ENCODE measurements around the gene NET1. TPM values are rescaled to one million over a fixed set of nuclear protein-coding genes. Genes with fewer than 3 reads are reported as not detected.

NET1 gene
- polyA plus RNA-seq, 1 donor = 122 TPM

DNA sequence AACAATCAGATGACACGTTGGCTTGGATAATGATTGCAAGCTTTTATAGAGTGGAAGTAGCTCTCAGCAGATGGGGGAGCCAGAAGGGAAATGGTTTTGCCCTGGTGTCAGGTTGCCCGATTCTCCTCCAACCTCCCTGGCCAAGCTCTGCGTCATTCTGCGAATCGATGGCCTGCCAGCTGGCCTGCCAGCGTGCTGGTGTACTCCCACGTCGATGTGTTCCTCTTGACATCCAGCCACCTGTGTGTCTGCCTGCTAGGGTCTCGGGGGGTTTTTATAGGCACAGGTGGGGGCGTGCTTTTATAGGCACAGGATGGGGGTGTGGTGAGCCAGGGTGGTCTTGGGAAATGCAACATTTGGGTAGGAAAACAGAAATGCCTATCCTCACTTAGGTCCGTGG is 4.6 kb downstream of the NET1 start:
- Histone ChIP-seq H3K36me3 (ENCODE audit: control insufficient read depth, insufficient read depth, low read length) (no peaks in the 10 kb centered on the region), H3K27me3 (ENCODE audit: control insufficient read depth, insufficient read depth, low read length) (no peaks in the 10 kb centered on the region), H3K4me3 (ENCODE audit: low read length) (no peak overlapping the region), H3K9me3 (ENCODE audit: control insufficient read depth, low read depth, low read length) (no peaks in the 10 kb centered on the region), H3K27ac (ENCODE audit: low read length) (no peak overlapping the region), H3K4me1 (ENCODE audit: control insufficient read depth, insufficient read depth, low read length) (peaks cover 2% of the 10 kb centered on the region)
- no peak for DNase-seq
- no CpG with 5 or more reads among the region's 11 CpGs for WGBS (ENCODE audit: insufficient coverage, low lambda C conversion rate)

DNA sequence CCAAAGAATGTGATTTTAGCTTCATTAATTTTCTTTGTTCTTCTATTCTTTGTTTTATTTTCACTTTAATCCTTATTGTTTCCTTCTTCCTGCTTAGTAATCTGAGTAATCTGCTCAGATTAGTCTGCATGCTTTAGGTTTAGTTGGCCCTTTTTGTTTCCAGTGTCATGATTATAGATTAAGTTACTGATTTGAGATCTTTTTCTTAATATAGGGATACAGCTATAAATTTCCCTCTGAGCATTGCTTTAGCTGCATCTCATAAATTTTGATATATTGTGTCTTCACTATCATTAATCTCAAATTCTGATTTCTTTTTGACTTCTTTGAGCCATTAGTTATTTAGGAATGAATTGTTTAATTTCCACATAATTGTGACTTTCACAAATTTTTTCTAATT is 6.2 kb downstream of the NET1 start:
- no peaks in the 10 kb centered on the region for H3K27me3 ChIP-seq (ENCODE audit: control insufficient read depth, insufficient read depth, low read length)

GRCh38 chr10:5419466-5420094 is 7.2 kb downstream of the NET1 start:
- H3K27ac ChIP-seq (ENCODE audit: low read length) = no peak overlapping the region
- no peaks in the 10 kb centered on the region for H3K9me3 ChIP-seq (ENCODE audit: control insufficient read depth, low read depth, low read length)
- no peaks in the 10 kb centered on the region for H3K4me1 ChIP-seq (ENCODE audit: control insufficient read depth, insufficient read depth, low read length)
- H3K36me3 ChIP-seq (ENCODE audit: control insufficient read depth, insufficient read depth, low read length) = no peaks in the 10 kb centered on the region
- no peak for DNase-seq
- H3K4me3 ChIP-seq (ENCODE audit: low read length) = no peak overlapping the region
- H3K27me3 ChIP-seq (ENCODE audit: control insufficient read depth, insufficient read depth, low read length) = no peaks in the 10 kb centered on the region
- no CpG with 5 or more reads among the region's 3 CpGs for WGBS (ENCODE audit: insufficient coverage, low lambda C conversion rate)

More for the DNA sequence above, 6.2 kb downstream of the NET1 start:
- Histone ChIP-seq H3K36me3 (ENCODE audit: control insufficient read depth, insufficient read depth, low read length) (no peaks in the 10 kb centered on the region), H3K9me3 (ENCODE audit: control insufficient read depth, low read depth, low read length) (no peaks in the 10 kb centered on the region), H3K27ac (ENCODE audit: low read length) (no peak overlapping the region), H3K4me1 (ENCODE audit: control insufficient read depth, insufficient read depth, low read length) (no peaks in the 10 kb centered on the region), H3K4me3 (ENCODE audit: low read length) (no peak overlapping the region)
- no peak for DNase-seq

DNA sequence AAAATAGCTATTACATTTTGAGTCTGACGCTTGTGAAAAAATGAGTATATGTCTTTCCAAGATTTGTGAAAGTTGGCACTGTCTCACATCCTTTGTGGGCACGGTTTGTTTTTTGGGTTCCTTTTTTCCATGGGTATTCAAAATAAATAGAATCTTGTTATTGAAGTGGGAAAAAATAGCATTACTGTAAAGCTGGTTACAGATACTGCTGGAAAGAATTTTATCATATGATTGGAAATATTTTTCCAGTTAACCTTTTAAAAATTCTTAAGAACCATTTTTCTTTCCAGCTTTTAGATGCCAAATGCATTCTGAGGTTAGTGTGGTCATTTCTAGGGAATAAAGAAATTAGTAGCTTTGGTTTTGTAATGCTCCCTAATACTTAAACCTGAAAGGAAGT is 11.4 kb downstream of the NET1 start:
- H3K9me3 ChIP-seq (ENCODE audit: control insufficient read depth, low read depth, low read length) = no peaks in the 10 kb centered on the region
- H3K36me3 ChIP-seq (ENCODE audit: control insufficient read depth, insufficient read depth, low read length) = no peaks in the 10 kb centered on the region
- no peaks in the 10 kb centered on the region for H3K4me1 ChIP-seq (ENCODE audit: control insufficient read depth, insufficient read depth, low read length)
- DNase-seq = no peak
- 100% methylated on average over 1 of the region's 2 CpGs for WGBS (ENCODE audit: insufficient coverage, low lambda C conversion rate)
- no peak overlapping the region for H3K4me3 ChIP-seq (ENCODE audit: low read length)
- H3K27ac ChIP-seq (ENCODE audit: low read length) = no peak overlapping the region
- no peaks in the 10 kb centered on the region for H3K27me3 ChIP-seq (ENCODE audit: control insufficient read depth, insufficient read depth, low read length)

DNA sequence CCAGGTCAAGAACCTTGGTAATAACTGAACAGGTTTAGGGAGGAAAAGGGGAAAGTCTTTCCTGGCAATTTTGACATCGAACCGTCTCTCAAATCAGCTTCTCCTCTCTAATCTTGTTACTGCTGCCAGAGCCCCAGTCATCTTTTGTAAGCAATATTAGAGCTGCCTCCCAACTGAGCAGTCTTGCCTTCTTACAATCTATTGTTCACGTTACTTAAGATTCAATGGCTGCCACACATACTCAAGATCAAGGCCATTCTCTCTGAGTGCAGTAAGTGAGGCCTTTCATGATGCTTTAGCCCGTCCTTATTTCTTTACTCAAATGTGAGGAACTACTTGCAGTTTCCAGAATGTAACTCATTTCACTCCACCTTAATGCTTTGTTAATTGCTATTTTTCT is 12.4 kb downstream of the NET1 start:
- no CpG with 5 or more reads among the region's 4 CpGs for WGBS (ENCODE audit: insufficient coverage, low lambda C conversion rate)
- H3K9me3 ChIP-seq (ENCODE audit: control insufficient read depth, low read depth, low read length) = no peaks in the 10 kb centered on the region
- H3K27ac ChIP-seq (ENCODE audit: low read length) = no peak overlapping the region
- DNase-seq = no peak
- H3K4me1 ChIP-seq (ENCODE audit: control insufficient read depth, insufficient read depth, low read length) = no peaks in the 10 kb centered on the region
- H3K36me3 ChIP-seq (ENCODE audit: control insufficient read depth, insufficient read depth, low read length) = no peaks in the 10 kb centered on the region
- no peak overlapping the region for H3K4me3 ChIP-seq (ENCODE audit: low read length)
- no peaks in the 10 kb centered on the region for H3K27me3 ChIP-seq (ENCODE audit: control insufficient read depth, insufficient read depth, low read length)

- H3K27me3 ChIP-seq (ENCODE audit: control insufficient read depth, insufficient read depth, low read length) = no peaks in the 10 kb centered on the region
- H3K4me1 ChIP-seq (ENCODE audit: control insufficient read depth, insufficient read depth, low read length) = no peaks in the 10 kb centered on the region
- no peak overlapping the region for H3K27ac ChIP-seq (ENCODE audit: low read length)
- DNase-seq = no peak
- no peaks in the 10 kb centered on the region for H3K36me3 ChIP-seq (ENCODE audit: control insufficient read depth, insufficient read depth, low read length)
- H3K9me3 ChIP-seq (ENCODE audit: control insufficient read depth, low read depth, low read length) = no peaks in the 10 kb centered on the region
- WGBS (ENCODE audit: insufficient coverage, low lambda C conversion rate) = 69% methylated on average over 2 of the region's 2 CpGs
- H3K4me3 ChIP-seq (ENCODE audit: low read length) = no peak overlapping the region
Observed at GRCh38 chr10:5428133-5428532, 15.8 kb downstream of the NET1 start.

DNA sequence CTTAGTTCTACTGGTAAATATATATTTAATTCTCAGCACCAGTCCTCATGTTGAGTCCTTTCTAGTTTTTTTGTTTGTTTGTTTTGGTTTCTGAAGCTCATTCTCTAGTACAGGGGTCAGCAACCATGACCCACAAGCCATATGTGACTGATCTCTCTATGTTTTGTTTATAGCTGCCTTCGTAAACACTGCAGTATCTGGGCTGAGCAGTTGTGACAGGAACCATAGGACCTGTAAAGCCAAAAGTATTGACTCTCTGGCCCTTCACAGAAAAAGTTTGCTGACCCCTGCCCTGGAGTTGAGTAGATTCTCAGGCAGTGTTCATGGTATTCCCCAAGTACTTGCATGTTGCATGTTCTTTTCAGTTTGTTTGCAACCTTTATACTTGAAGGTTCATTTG is 20.8 kb downstream of the NET1 start:
- no peaks in the 10 kb centered on the region for H3K9me3 ChIP-seq (ENCODE audit: control insufficient read depth, low read depth, low read length)
- H3K36me3 ChIP-seq (ENCODE audit: control insufficient read depth, insufficient read depth, low read length) = no peaks in the 10 kb centered on the region
- peaks cover 2% of the 10 kb centered on the region for H3K4me1 ChIP-seq (ENCODE audit: control insufficient read depth, insufficient read depth, low read length)
- H3K4me3 ChIP-seq (ENCODE audit: low read length) = no peak overlapping the region
- no peaks in the 10 kb centered on the region for H3K27me3 ChIP-seq (ENCODE audit: control insufficient read depth, insufficient read depth, low read length)
- H3K27ac ChIP-seq (ENCODE audit: low read length) = no peak overlapping the region
- no CpG with 5 or more reads among the region's 1 CpG for WGBS (ENCODE audit: insufficient coverage, low lambda C conversion rate)
- no peak for DNase-seq

DNA sequence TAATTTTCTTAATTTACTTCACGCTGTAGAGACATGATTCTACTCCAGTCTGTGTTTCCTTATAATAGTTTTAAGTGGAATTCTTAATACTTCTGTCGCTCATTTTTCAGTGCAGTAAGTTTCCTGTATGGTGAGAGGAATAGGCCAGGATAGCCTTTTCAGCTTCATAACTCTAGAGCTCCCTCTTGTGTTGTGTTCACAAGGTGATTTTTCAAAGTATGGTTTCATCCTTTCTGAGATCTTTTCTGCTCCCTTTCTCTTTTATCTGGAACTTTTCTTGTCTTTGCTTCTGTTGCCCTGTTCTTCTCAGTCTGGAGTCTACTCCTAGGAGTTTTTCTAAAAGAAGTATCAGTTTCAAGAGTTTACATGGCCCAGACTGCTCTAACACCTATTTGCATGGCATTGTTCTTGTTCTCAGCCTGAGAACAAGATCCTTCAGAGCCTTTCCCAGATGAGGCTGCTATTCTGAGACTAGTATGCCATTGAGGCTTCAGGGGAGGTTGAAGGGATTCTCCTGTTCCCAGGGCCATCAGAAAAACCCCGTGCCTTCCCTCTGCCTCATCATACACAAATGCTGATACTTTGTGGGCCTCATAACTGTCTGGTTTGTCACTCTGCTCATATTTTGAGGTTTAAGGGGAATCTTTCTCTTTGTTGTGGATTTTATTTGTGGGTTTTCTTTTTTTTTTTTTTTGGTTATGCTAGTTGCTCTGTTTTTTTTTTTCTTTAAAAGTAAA is 21.8 kb downstream of the NET1 start:
- H3K27me3 ChIP-seq (ENCODE audit: control insufficient read depth, insufficient read depth, low read length) = no peaks in the 10 kb centered on the region
- no peaks in the 10 kb centered on the region for H3K9me3 ChIP-seq (ENCODE audit: control insufficient read depth, low read depth, low read length)
- no peak overlapping the region for H3K4me3 ChIP-seq (ENCODE audit: low read length)
- peaks cover 2% of the 10 kb centered on the region for H3K4me1 ChIP-seq (ENCODE audit: control insufficient read depth, insufficient read depth, low read length)
- H3K27ac ChIP-seq (ENCODE audit: low read length) = no peak overlapping the region
- H3K36me3 ChIP-seq (ENCODE audit: control insufficient read depth, insufficient read depth, low read length) = no peaks in the 10 kb centered on the region
- WGBS (ENCODE audit: insufficient coverage, low lambda C conversion rate) = no CpG with 5 or more reads among the region's 3 CpGs
- peak in 1 of 2 donors; percentile 44 for DNase-seq

DNA sequence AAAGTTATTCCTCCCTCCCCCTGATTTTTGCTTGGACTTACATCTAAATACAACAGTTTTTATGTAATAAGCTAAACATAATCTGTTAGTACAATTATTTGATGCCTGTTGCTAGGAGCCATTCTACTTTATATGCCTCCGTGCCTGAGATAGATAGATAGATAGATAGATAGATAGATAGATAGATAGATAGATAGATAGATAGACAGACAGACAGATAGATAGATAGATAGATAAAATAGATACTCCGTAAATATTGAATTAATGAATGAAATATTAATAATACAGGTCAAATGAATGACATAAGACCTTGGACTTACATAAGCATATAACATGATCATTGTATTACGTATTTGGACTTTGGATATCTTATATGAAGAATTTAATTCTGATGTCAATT is 23.0 kb downstream of the NET1 start:
- Histone ChIP-seq H3K36me3 (ENCODE audit: control insufficient read depth, insufficient read depth, low read length) (no peaks in the 10 kb centered on the region), H3K4me3 (ENCODE audit: low read length) (no peak overlapping the region), H3K27me3 (ENCODE audit: control insufficient read depth, insufficient read depth, low read length) (no peaks in the 10 kb centered on the region), H3K9me3 (ENCODE audit: control insufficient read depth, low read depth, low read length) (no peaks in the 10 kb centered on the region), H3K27ac (ENCODE audit: low read length) (no peak overlapping the region), H3K4me1 (ENCODE audit: control insufficient read depth, insufficient read depth, low read length) (peaks cover 2% of the 10 kb centered on the region)
- DNase-seq = no peak
- WGBS (ENCODE audit: insufficient coverage, low lambda C conversion rate) = 80% methylated on average over 1 of the region's 3 CpGs

- no CpG with 5 or more reads among the region's 2 CpGs for WGBS (ENCODE audit: insufficient coverage, low lambda C conversion rate)
Observed at GRCh38 chr10:5440206-5440605, 27.8 kb downstream of the NET1 start.

DNA sequence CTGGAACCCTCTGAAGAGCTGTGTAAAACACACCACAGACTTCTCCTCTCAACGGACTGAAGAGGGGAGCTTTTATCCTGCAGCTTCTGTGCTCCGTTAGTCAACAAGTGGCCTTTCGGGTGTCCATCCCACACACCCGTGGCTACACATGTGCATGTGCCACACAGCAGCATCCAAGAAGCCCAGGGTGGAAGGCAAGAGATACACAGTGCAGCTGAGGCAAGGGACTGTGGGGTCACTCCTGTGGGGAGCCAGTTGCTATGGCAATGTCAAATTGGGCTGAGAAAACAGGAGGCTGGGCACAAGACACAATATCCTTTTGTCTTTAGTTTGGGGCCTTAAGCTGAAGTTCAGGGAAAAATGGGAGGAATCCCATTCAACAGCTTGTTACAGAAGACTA is 28.7 kb downstream of the NET1 start:
- Histone ChIP-seq H3K36me3 (ENCODE audit: control insufficient read depth, insufficient read depth, low read length) (no peaks in the 10 kb centered on the region), H3K4me1 (ENCODE audit: control insufficient read depth, insufficient read depth, low read length) (peaks cover 17% of the 10 kb centered on the region), H3K27ac (ENCODE audit: low read length) (no peak overlapping the region), H3K9me3 (ENCODE audit: control insufficient read depth, low read depth, low read length) (no peaks in the 10 kb centered on the region), H3K27me3 (ENCODE audit: control insufficient read depth, insufficient read depth, low read length) (no peaks in the 10 kb centered on the region), H3K4me3 (ENCODE audit: low read length) (no peak overlapping the region)
- no CpG with 5 or more reads among the region's 4 CpGs for WGBS (ENCODE audit: insufficient coverage, low lambda C conversion rate)
- DNase-seq = no peak

More at GRCh38 chr10:5440206-5440605, 27.8 kb downstream of the NET1 start:
- Histone ChIP-seq H3K4me1 (ENCODE audit: control insufficient read depth, insufficient read depth, low read length) (peaks cover 10% of the 10 kb centered on the region), H3K27me3 (ENCODE audit: control insufficient read depth, insufficient read depth, low read length) (no peaks in the 10 kb centered on the region), H3K9me3 (ENCODE audit: control insufficient read depth, low read depth, low read length) (no peaks in the 10 kb centered on the region), H3K4me3 (ENCODE audit: low read length) (no peak overlapping the region), H3K27ac (ENCODE audit: low read length) (no peak overlapping the region), H3K36me3 (ENCODE audit: control insufficient read depth, insufficient read depth, low read length) (no peaks in the 10 kb centered on the region)
- no peak for DNase-seq

Measured in large intestine (tissue), 3 donors.